HCT116 (cell line): ENCODE measurements around the gene HDDC3. TPM values are rescaled to one million over a fixed set of nuclear protein-coding genes. Genes with fewer than 3 reads are reported as not detected.

Experiments
- ATAC-seq: fragments of 200-7000 bp; cut with Tn5 transposase; 2 replicates; pipeline ENCODE4 v1.9.1; 2020; ENCODE audit warnings: mild to moderate bottlenecking, moderate library complexity
- BruUV-seq: library from RNA; stranded (reverse); fragments of 400-500 nt; replicated peaks from 2 replicates; lab custom pipeline; 2021; lab: Mats Ljungman, UMichigan
- CTCF ChIA-PET: fragments of 300-600 bp; sonication (Branson Sonifier 250); formaldehyde crosslinking; loops from one replicate; lab custom pipeline; 2021; ENCODE audit warnings: antibody characterized with exemption; lab: Charles Lee
- POLR2A ChIA-PET: fragments of 300-600, 350-600 bp; sonication (Branson Sonifier 250); formaldehyde crosslinking; loops from one replicate; lab custom pipeline; 2021; ENCODE audit warnings: antibody characterized with exemption; lab: Charles Lee
- RAD21 ChIA-PET, 2 experiments: fragments of 300-600 bp; sonication (Branson Sonifier 250); formaldehyde crosslinking; loops; one replicate each; lab custom pipeline; 2023; ENCODE audit warnings: low total read pairs in 2 of 2; ENCODE audit not compliant: uncharacterized antibody in 2 of 2, unreplicated experiment in 2 of 2, low non-redundant PET in 1 of 2; lab: Charles Lee
- DNase-seq: peaks from one replicate; pipeline ENCODE4 v3.0.0-alpha.2; 2010; ENCODE audit warnings: low read depth, low spot score
- H2AFZ ChIP-seq: fragments of 200-600 bp; shearing (Covaris generic), sonication (generic); 2 replicates; pipeline ENCODE4 v1.6.1; 2017; ENCODE audit warnings: low read depth, mixed run types, mixed read lengths, antibody characterized with exemption, low read length; ENCODE audit not compliant: poor library complexity, severe bottlenecking
- H3K27ac ChIP-seq: 2 replicates; pipeline ENCODE4 v1.5.1; 2012; ENCODE audit warnings: low read depth, low read length
- H3K27me3 ChIP-seq: fragments of 200-600 bp; sonication (generic); 2 replicates; pipeline ENCODE4 v1.6.1; 2016; ENCODE audit warnings: mixed run types, low read length, mixed read lengths; ENCODE audit not compliant: insufficient read depth
- H3K36me3 ChIP-seq, 2 experiments: fragments of 200-500 bp in 1 of 2; fragments of 200-600 bp in 1 of 2; sonication (Bioruptor generic) in 1 of 2; sonication (generic) in 1 of 2; 2 replicates each; pipeline versions ENCODE4 v1.5.1 to v1.6.1; 2014 to 2016; ENCODE audit warnings: low read length in 2 of 2, inconsistent platforms in 1 of 2, mixed read lengths in 1 of 2, mixed run types in 1 of 2; ENCODE audit not compliant: insufficient read depth in 2 of 2, control insufficient read depth in 1 of 2
- H3K4me1 ChIP-seq, 2 experiments: fragments of 200-600 bp in 1 of 2; sonication (generic) in 1 of 2; 2 replicates each; pipeline versions ENCODE4 v1.5.1 to v1.6.1; 2012 to 2017; ENCODE audit warnings: low read length in 2 of 2, inconsistent platforms in 1 of 2, mild to moderate bottlenecking in 1 of 2, mixed read lengths in 1 of 2, mixed run types in 1 of 2, moderate library complexity in 1 of 2; ENCODE audit not compliant: insufficient read depth in 2 of 2, control insufficient read depth in 1 of 2
- H3K4me2 ChIP-seq: fragments of 200-600 bp; sonication (generic); 2 replicates; pipeline ENCODE4 v1.6.1; 2017; ENCODE audit warnings: mixed run types, low read length, mixed read lengths
- H3K4me3 ChIP-seq, 2 experiments: fragments of 200-600 bp in 1 of 2; sonication (generic) in 1 of 2; replicated peaks in 1 of 2; 2 replicates each; pipeline ENCODE4 v1.5.1; 2011 to 2016; ENCODE audit warnings: low read length in 2 of 2, control low read depth in 1 of 2, low read depth in 1 of 2, mild to moderate bottlenecking in 1 of 2, mixed read lengths in 1 of 2, mixed run types in 1 of 2
- H3K79me2 ChIP-seq: fragments of 200-600 bp; sonication (generic); 2 replicates; pipeline ENCODE4 v1.6.1; 2017; ENCODE audit warnings: mild to moderate bottlenecking, mixed run types, low read length, moderate library complexity, mixed read lengths; ENCODE audit not compliant: insufficient read depth
- H3K9ac ChIP-seq: fragments of 200-600 bp; sonication (generic); 2 replicates; pipeline ENCODE4 v1.6.1; 2016; ENCODE audit warnings: low read length, mixed read lengths
- H3K9me2 ChIP-seq: fragments of 200-600 bp; sonication (generic), shearing (Covaris generic); 2 replicates; pipeline ENCODE4 v1.6.1; 2017; ENCODE audit warnings: mixed run types, mild to moderate bottlenecking, moderate library complexity; ENCODE audit not compliant: insufficient read depth
- H3K9me3 ChIP-seq, 2 experiments: fragments of 200-500 bp in 1 of 2; fragments of 200-600 bp in 1 of 2; sonication (Bioruptor generic) in 1 of 2; sonication (generic) in 1 of 2; 2 replicates each; pipeline ENCODE4 v1.6.1; 2014 to 2017; ENCODE audit warnings: low read length in 2 of 2, mixed read lengths in 2 of 2, inconsistent platforms in 1 of 2, low read depth in 1 of 2, mild to moderate bottlenecking in 1 of 2, mixed run types in 1 of 2, moderate library complexity in 1 of 2; ENCODE audit not compliant: control insufficient read depth in 1 of 2, insufficient read depth in 1 of 2
- H4K20me1 ChIP-seq: fragments of 200-600 bp; sonication (generic), shearing (Covaris generic); 2 replicates; pipeline ENCODE4 v1.6.1; 2017; ENCODE audit warnings: mixed run types, mild to moderate bottlenecking, moderate library complexity; ENCODE audit not compliant: insufficient read depth
- ATF3 ChIP-seq: IDR thresholded peaks from 2 replicates; pipeline ENCODE4 v1.6.1; 2012
- CBX3 ChIP-seq: IDR thresholded peaks from 2 replicates; pipeline ENCODE4 v1.6.1; 2012; ENCODE audit warnings: low read depth
- CEBPB ChIP-seq: IDR thresholded peaks from 2 replicates; pipeline ENCODE4 v1.6.1; 2012; ENCODE audit warnings: low read depth
- CTCF ChIP-seq, 3 experiments: fragments of 200-600 bp in 1 of 3; sonication (generic) in 1 of 3; IDR thresholded peaks in 2 of 3; conservative IDR thresholded peaks in 1 of 3; 2 replicates each; pipeline ENCODE4 v1.5.1; 2012 to 2017; ENCODE audit warnings: low read depth in 2 of 3, low read length in 2 of 3, antibody characterized with exemption in 1 of 3, borderline replicate concordance in 1 of 3, control low read depth in 1 of 3, mild to moderate bottlenecking in 1 of 3, mixed read lengths in 1 of 3, mixed run types in 1 of 3, moderate library complexity in 1 of 3; ENCODE audit not compliant: insufficient read depth in 1 of 3
- ELF1 ChIP-seq: IDR thresholded peaks from 2 replicates; pipeline ENCODE4 v1.6.1; 2012; ENCODE audit warnings: low read depth, borderline replicate concordance
- EZH2 ChIP-seq: fragments of 200-600 bp; sonication (generic); IDR thresholded peaks from 2 replicates; pipeline ENCODE4 v1.6.1; 2017; ENCODE audit warnings: antibody characterized with exemption, mixed run types
- EZH2phosphoT487 ChIP-seq: fragments of 200-600 bp; IDR thresholded peaks from 2 replicates; pipeline ENCODE4 v1.6.1; 2018; ENCODE audit warnings: antibody characterized with exemption, borderline replicate concordance
- JUND ChIP-seq: IDR thresholded peaks from 2 replicates; pipeline ENCODE4 v1.6.1; 2012
- MAX ChIP-seq: IDR thresholded peaks from 2 replicates; pipeline ENCODE4 v1.6.1; 2012
- RAD21 ChIP-seq: IDR thresholded peaks from 2 replicates; pipeline ENCODE4 v1.6.1; 2012; ENCODE audit warnings: low read depth, mild to moderate bottlenecking
- SIN3A ChIP-seq: IDR thresholded peaks from 2 replicates; pipeline ENCODE4 v1.6.1; 2012; ENCODE audit warnings: low read depth
- SP1 ChIP-seq: IDR thresholded peaks from 2 replicates; pipeline ENCODE4 v1.6.1; 2012; ENCODE audit warnings: low read depth
- SRF ChIP-seq: IDR thresholded peaks from 2 replicates; pipeline ENCODE4 v1.6.1; 2012; ENCODE audit warnings: low read depth
- YY1 ChIP-seq: IDR thresholded peaks from 2 replicates; pipeline ENCODE4 v1.6.1; 2011; ENCODE audit warnings: low read length, low read depth, moderate library complexity, mild to moderate bottlenecking; ENCODE audit not compliant: insufficient replicate concordance; ENCODE audit errors: extremely low read depth
- ZNF274 ChIP-seq: fragments of 200-500 bp; sonication (Bioruptor generic); IDR thresholded peaks from 2 replicates; pipeline ENCODE4 v1.6.1; 2014; ENCODE audit warnings: mild to moderate bottlenecking, low read depth, low read length, inconsistent platforms
- intact Hi-C: fragments of 100-400 bp; cut with micrococcal nuclease; formaldehyde crosslinking; loops from 2 replicates; pipeline ENCODE4 v1.10.0; 2022
- total RNA-seq: library from RNA; stranded (reverse); gene quantifications from one replicate; pipeline ENCODE4 v1.2.1, GENCODE V29; 2021; ENCODE audit not compliant: unreplicated experiment

HDDC3 gene
- total RNA-seq, 1 experiment from 2014 or later, result 20.4 TPM

- POLR2A ChIA-PET, result interaction anchor here (0.8 kb wide), 1 partner anchor 46 kb away, joined by 4 read pairs; the partner anchor contains the start of gene HDDC3
- no peaks in the 10 kb centered on the region for H3K79me2 ChIP-seq
- H3K36me3 ChIP-seq, result no peaks in the 10 kb centered on the region
- no peak overlapping the region for H3K4me2 ChIP-seq
- CTCF ChIA-PET, result interaction anchor here (0.6 to 2.8 kb wide), 17 partner anchors 14 to 593 kb away, joined by 3 to 26 read pairs (median 4); partner anchors contain the start of genes BLM, FURIN, HDDC3 and UNC45A
- no peak overlapping the region for H2AFZ ChIP-seq
- no peak overlapping the region for H3K9ac ChIP-seq
- intact Hi-C loops, result loop anchor here (1.0 to 5.0 kb wide), 4 partner anchors 238 to 593 kb away; no protein-coding TSS in a partner anchor
- no peaks in the 10 kb centered on the region for H4K20me1 ChIP-seq
- no peaks in the 10 kb centered on the region for H3K27me3 ChIP-seq
- no peak overlapping the region for H3K27ac ChIP-seq
- no peak for DNase-seq
- H3K9me2 ChIP-seq, result no peaks in the 10 kb centered on the region
- H3K4me3 ChIP-seq, result no peak overlapping the region
- no peak for TF ChIP-seq MAX
- TF ChIP-seq SP1, result no peak
- TF ChIP-seq CEBPB, result no peak
- RAD21 ChIA-PET, result interaction anchor here (0.6 to 2.2 kb wide), 4 partner anchors 238 to 566 kb away, joined by 3 to 8 read pairs (median 4); no protein-coding TSS in a partner anchor
- H3K4me1 ChIP-seq, result peaks cover 0 to 3% of the 10 kb centered on the region in 2 experiments; a peak in 1 of 4 replicates
- no TSS peak for BruUV-seq
- no peaks in the 10 kb centered on the region for H3K9me3 ChIP-seq
- ATAC-seq, result no peak
These were observed 46.1 kb downstream of the HDDC3 start for GRCh38 chr15:90886291-90886614.

- H2AFZ ChIP-seq, result no peak overlapping the region
- TF ChIP-seq RAD21 (peak; percentile 99), ZNF274 (no peak), SP1 (no peak), CTCF (IDR thresholded peaks at IDR 0.05 in 2 of 3, conservative IDR thresholded peaks at IDR 0.05 in 1 of 3; ENCODE audit: borderline replicate concordance in 1 of 3, insufficient read depth in 1 of 3, low read depth in 2 of 3, low read length in 2 of 3) (peak; percentile 95 to 100 (median 98)), YY1 (no peak), SRF (no peak), CBX3 (no peak), ELF1 (no peak), EZH2 (no peak), CEBPB (no peak), ATF3 (no peak), SIN3A (no peak), EZH2phosphoT487 (no peak), JUND (no peak), MAX (no peak)
These were observed 46.7 kb downstream of the HDDC3 start for GRCh38 chr15:90885432-90886290.

More at GRCh38 chr15:90885432-90886290, 46.7 kb downstream of the HDDC3 start:
- Histone ChIP-seq H3K79me2 (no peaks in the 10 kb centered on the region), H3K27me3 (no peaks in the 10 kb centered on the region), H4K20me1 (no peaks in the 10 kb centered on the region), H3K9ac (no peak overlapping the region), H3K4me1 (peaks cover 0 to 3% of the 10 kb centered on the region in 2 experiments; a peak in 1 of 4 replicates), H3K36me3 (no peaks in the 10 kb centered on the region; a peak in 1 of 4 replicates), H3K4me2 (no peak overlapping the region), H3K9me2 (no peaks in the 10 kb centered on the region), H3K4me3 (no peak overlapping the region), H3K27ac (no peak overlapping the region), H3K9me3 (no peaks in the 10 kb centered on the region)
- peak; percentile 84 for ATAC-seq
- CTCF ChIA-PET, result interaction anchor here (0.6 to 2.8 kb wide), 18 partner anchors 14 to 592 kb away, joined by 3 to 26 read pairs (median 4); partner anchors contain the start of genes BLM, FURIN, HDDC3 and UNC45A
- DNase-seq, result no peak
- POLR2A ChIA-PET, result interaction anchor here (0.6 to 0.8 kb wide), 2 partner anchors 47 to 498 kb away, joined by 3 to 4 read pairs; partner anchors contain the start of genes HDDC3 and IQGAP1
- RAD21 ChIA-PET, result interaction anchor here (0.6 to 2.2 kb wide), 6 partner anchors 12 to 566 kb away, joined by 3 to 8 read pairs (median 4); no protein-coding TSS in a partner anchor
- intact Hi-C loops, result loop anchor here (1.0 to 5.0 kb wide), 4 partner anchors 237 to 592 kb away; no protein-coding TSS in a partner anchor
- BruUV-seq, result no TSS peak
